ENCODE data around the gene CBS.

- TF ChIP-seq, protein P1, sequence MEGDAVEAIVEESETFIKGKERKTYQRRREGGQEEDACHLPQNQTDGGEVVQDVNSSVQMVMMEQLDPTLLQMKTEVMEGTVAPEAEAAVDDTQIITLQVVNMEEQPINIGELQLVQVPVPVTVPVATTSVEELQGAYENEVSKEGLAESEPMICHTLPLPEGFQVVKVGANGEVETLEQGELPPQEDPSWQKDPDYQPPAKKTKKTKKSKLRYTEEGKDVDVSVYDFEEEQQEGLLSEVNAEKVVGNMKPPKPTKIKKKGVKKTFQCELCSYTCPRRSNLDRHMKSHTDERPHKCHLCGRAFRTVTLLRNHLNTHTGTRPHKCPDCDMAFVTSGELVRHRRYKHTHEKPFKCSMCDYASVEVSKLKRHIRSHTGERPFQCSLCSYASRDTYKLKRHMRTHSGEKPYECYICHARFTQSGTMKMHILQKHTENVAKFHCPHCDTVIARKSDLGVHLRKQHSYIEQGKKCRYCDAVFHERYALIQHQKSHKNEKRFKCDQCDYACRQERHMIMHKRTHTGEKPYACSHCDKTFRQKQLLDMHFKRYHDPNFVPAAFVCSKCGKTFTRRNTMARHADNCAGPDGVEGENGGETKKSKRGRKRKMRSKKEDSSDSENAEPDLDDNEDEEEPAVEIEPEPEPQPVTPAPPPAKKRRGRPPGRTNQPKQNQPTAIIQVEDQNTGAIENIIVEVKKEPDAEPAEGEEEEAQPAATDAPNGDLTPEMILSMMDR (conservative IDR thresholded peaks at IDR 0.05; ENCODE audit: low read depth, low read length): no peak
- TF ChIP-seq EZH2 (IDR thresholded peaks at IDR 0.05; ENCODE audit: borderline replicate concordance, low read depth, low read length, poor library complexity, severe bottlenecking): no peak
Observed at GRCh38 chr21:43034826-43035225, 40.8 kb downstream of the CBS start.

Data from A673 (cell line).